ENCODE results near the gene FADD.
"Not testable (repeated sequence)": the region's sequence is repeated elsewhere in the genome, so short reads cannot be mapped to it uniquely, and the experiment has no call there.

FADD gene

GRCh38 chr11:70205049-70205725, 2.1 kb downstream of the FADD start:
- no peak for DNase-seq

- DNase-seq, result no peak
Measured at GRCh38 chr11:70205766-70206165, 2.7 kb downstream of the FADD start.

DNA sequence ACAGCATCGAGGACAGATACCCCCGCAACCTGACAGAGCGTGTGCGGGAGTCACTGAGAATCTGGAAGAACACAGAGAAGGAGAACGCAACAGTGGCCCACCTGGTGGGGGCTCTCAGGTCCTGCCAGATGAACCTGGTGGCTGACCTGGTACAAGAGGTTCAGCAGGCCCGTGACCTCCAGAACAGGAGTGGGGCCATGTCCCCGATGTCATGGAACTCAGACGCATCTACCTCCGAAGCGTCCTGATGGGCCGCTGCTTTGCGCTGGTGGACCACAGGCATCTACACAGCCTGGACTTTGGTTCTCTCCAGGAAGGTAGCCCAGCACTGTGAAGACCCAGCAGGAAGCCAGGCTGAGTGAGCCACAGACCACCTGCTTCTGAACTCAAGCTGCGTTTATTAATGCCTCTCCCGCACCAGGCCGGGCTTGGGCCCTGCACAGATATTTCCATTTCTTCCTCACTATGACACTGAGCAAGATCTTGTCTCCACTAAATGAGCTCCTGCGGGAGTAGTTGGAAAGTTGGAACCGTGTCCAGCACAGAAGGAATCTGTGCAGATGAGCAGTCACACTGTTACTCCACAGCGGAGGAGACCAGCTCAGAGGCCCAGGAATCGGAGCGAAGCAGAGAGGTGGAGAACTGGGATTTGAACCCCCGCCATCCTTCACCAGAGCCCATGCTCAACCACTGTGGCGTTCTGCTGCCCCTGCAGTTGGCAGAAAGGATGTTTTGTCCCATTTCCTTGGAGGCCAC, 3.3 kb downstream of the FADD start:
- no peak for DNase-seq

GRCh38 chr11:70206982-70207376, 3.9 kb downstream of the FADD start:
- DNase-seq, result no peak

GRCh38 chr11:70207531-70208131, 4.5 kb downstream of the FADD start:
- no peak for DNase-seq

- no peak for DNase-seq
Measured at GRCh38 chr11:70209391-70209912, 6.4 kb downstream of the FADD start.

DNA sequence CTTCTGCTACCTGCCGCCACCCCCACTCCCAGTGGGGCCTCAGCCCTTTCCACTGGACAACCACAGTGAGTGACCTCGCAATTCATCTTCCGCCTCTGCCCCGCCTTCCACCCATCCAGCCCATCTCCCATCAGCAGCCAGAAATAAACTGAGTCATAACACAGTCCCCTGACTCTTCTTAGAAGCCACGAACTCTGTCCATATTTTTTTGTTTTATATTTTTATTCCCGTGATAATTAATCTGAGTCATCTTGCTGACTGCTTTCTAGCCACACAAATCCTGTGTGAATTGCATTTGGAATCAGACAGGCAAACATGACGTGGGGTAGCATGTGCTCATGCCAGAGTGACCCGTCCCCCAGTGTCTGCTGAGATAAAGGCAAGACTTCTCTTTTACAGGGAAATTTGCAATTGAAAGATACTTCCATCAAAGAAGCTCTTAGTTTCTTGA, 7.0 kb downstream of the FADD start:
- no peak for DNase-seq

DNA sequence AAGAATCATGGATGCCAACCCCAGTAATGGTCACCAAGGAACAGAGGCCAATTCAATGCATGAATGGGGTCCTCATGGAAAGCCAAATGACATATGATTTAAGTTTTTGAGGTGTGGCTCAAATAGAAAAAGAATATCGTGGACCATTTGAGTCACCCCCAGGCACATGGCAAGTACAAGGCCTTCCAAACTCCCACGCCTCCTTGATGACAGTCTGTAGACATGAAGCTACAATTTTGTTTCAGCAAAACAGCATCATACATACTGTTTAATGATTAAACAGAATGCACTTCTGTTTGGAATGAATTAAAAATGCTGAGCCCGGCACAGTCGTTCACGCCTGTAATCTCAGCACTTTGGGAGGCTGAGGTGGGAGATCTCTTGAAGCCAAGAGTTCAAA, 7.4 kb downstream of the FADD start:
- no peak for DNase-seq

DNA sequence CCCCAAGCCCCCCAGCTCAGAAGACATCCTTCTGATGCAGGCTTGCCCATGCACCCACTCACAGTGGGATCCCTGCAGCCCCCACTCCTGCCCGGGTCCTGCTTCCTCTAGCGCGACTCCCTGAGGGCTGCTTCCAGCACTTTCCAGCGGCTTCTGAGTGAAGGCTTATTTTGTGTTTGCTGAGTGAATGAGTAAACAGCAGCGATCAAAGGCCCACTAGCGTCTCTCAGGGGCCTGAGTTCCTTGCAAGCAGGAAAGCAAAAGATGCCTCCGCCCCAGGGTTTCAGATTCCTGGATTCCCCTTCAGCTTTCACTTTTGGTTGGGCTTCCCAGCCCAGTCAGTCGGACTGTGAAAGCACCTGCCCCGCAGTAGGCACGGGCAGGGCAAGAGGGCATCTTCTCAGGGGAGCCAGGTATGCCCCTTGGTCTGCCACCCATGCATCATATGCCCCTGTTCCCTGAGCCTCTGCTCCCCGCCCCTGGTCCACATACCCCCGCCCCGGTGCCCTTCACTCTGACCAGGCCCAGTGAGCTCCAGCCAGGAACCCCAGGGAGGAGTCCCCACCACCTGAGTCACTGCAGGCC, 9.2 kb downstream of the FADD start:
- no peak for DNase-seq

DNA sequence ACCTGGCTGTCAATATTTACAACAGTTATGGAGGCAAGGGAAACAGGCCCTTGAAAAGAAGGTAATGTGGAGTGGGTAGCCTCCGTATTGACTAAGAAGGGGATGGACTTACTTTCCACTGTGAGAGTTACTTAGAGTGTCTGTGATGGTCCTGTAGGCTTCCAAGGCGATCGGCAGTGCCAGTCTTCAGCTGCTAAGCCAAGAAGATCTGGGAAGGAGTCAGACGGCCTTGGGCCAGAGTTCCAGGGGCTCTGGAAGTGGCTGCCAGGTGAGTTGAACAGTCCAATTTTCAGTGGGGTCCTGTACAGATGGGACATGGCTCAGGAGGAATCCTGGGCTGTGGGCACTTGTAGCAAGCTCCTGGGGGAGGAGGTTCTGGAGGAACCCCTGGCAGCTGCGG, 14.3 kb downstream of the FADD start:
- not testable (repeated sequence) for DNase-seq

DNA sequence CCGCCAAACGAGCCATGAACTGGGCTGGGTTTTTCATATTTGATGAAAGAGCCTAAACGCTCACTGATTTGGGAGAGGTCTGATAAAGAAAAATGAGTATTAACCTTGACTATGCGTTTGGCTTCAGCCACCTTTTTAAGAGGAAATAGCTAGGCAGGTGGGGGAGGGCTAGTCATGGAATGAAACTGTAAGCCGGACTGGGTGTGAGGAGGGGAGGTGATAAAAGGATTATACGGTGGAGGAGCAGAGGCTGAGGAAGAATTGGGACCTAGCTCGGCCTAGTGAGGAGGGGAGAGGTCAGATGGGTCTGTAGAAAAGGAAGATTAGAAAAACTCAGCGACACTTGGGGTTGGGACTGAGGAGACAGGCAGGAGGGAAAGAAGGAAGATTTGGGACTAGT, 15.0 kb downstream of the FADD start:
- DNase-seq, result not testable (repeated sequence)

- DNase-seq, result no peak
Measured at GRCh38 chr11:70220136-70220535, 17.0 kb downstream of the FADD start.

DNA sequence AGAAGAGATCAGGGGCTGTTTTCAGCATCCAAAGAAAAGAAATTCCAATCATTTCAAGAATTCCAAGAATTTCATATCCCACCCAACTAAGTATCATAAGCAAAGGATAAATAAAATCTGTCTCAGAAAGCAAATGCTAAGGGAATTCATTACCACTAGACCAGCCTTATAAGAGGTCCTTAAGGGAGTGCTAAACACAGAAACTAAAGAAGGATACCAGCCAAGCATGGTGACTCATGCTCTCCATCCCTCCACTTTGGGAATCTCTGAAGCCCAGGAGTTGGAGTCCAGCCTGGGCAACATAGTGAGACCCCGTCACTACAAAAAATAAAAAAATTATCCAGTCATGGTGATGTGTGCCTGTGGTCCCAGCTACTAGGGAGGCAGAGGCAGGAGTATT, 17.8 kb downstream of the FADD start:
- no peak for DNase-seq

GRCh38 chr11:70225681-70226177, 22.6 kb downstream of the FADD start:
- DNase-seq, result no peak

- DNase-seq, result no peak
Measured at GRCh38 chr11:70226183-70226582, 23.1 kb downstream of the FADD start.

- DNase-seq, result no peak
Measured at GRCh38 chr11:70226967-70227366, 23.9 kb downstream of the FADD start.

DNA sequence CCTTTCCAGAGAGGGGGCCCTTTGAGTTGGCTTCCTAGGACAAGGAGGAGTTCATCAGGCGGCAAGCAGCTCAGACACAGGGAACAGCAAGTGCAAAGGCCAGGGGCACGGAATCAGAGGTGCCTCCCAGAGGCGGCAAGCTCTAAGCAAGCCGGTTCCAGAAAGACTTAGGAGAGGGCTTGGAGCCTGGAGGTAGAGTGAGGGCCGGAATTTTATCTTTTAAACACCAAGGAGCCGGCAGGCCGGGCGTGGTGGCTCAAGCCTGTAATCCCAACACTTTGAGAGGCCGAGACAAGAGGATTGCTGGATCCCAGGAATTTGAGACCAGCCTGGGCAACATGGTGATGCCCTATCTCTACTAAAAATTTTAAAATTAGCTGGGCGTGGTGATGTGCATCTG, 26.6 kb downstream of the FADD start:
- no peak for DNase-seq

GRCh38 chr11:70230151-70230839, 27.2 kb downstream of the FADD start:
- DNase-seq, result no peak

- no peak for DNase-seq
Measured at GRCh38 chr11:70230840-70231710, 28.0 kb downstream of the FADD start.

DNA sequence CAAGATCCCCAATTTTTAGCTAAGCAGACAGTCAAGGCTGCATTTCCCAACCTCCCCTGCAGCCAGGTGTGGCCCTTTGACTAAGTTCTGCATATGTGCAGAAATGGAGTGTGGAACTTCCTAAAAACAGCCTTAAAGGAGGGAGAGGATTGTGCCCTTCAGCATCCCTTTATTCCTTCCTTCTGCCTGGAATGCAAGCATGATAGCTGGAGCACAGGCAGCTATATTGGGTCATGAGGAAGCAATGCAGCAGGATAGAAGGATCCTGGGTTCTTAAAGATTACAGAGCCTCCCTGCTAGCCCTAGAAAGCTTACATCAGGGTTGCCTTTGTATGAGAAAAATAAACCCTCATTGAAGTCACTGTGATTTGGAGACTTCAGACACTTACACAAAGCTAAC, 29.9 kb downstream of the FADD start:
- DNase-seq, result no peak

GRCh38 chr11:70233511-70233934, 30.4 kb downstream of the FADD start:
- no peak for DNase-seq

- DNase-seq, result no peak
Measured at GRCh38 chr11:70233962-70234361, 30.9 kb downstream of the FADD start.
